Measurements from ENCODE around the gene WWTR1. TPM values are rescaled to one million over a fixed set of nuclear protein-coding genes. Genes with fewer than 3 reads are reported as not detected.
A peak's percentile ranks its signal among the peaks of the same experiment; 100 is the strongest.

WWTR1 gene
- total RNA-seq, 1 experiment from 2014 or later: 49.1 TPM

GRCh38 chr3:149663966-149664365, 6.1 kb upstream of the WWTR1 start:
- Histone ChIP-seq H3K4me3 (no peak overlapping the region), H3K4me1 (peaks cover 2% of the 10 kb centered on the region; the same call in 1 of the 2 replicates), H3K9me3 (replicated peaks) (no peaks in the 10 kb centered on the region), H3K27ac (no peak overlapping the region), H3K36me3 (no peaks in the 10 kb centered on the region), H3K27me3 (no peaks in the 10 kb centered on the region)
- no peak for DNase-seq

GRCh38 chr3:149662240-149662887, 4.5 kb upstream of the WWTR1 start:
- DNase-seq: no peak
- H3K27ac ChIP-seq: no peak overlapping the region
- no peak overlapping the region for H3K4me3 ChIP-seq
- no peaks in the 10 kb centered on the region for H3K9me3 ChIP-seq (replicated peaks)
- no peaks in the 10 kb centered on the region for H3K36me3 ChIP-seq
- H3K27me3 ChIP-seq: no peaks in the 10 kb centered on the region
- peaks cover 2% of the 10 kb centered on the region; the same call in 1 of the 2 replicates for H3K4me1 ChIP-seq

- Histone ChIP-seq H3K4me1 (peaks cover 8% of the 10 kb centered on the region), H3K27me3 (no peaks in the 10 kb centered on the region), H3K36me3 (0 out of 2 replicates have a peak, but pooled peaks cover 5% of the 10 kb centered on the region), H3K27ac (no peak overlapping the region), H3K4me3 (no peak overlapping the region), H3K9me3 (replicated peaks) (no peaks in the 10 kb centered on the region)
- no peak for DNase-seq
These were observed 2.6 kb upstream of the WWTR1 start for GRCh38 chr3:149660462-149660861.

GRCh38 chr3:149658744-149659497, 1.1 kb upstream of the WWTR1 start:
- Histone ChIP-seq H3K27me3 (no peaks in the 10 kb centered on the region), H3K4me3 (peak overlapping the region; percentile 71), H3K36me3 (peaks cover 10% of the 10 kb centered on the region; the same call in 1 of the 2 replicates), H3K4me1 (peaks cover 10% of the 10 kb centered on the region), H3K9me3 (replicated peaks) (no peaks in the 10 kb centered on the region), H3K27ac (peak overlapping the region; percentile 93)
- peak; percentile 75 to 81 for DNase-seq

GRCh38 chr3:149657321-149657925, 402 bp downstream of the WWTR1 start:
- Histone ChIP-seq H3K27me3 (no peaks in the 10 kb centered on the region), H3K27ac (peak overlapping the region; percentile 93), H3K36me3 (peaks cover 21% of the 10 kb centered on the region), H3K4me3 (peak overlapping the region; percentile 71), H3K9me3 (replicated peaks) (no peaks in the 10 kb centered on the region), H3K4me1 (peaks cover 10% of the 10 kb centered on the region)
- DNase-seq: no peak

GRCh38 chr3:149655826-149656574, 1.8 kb downstream of the WWTR1 start:
- Histone ChIP-seq H3K27ac (peak overlapping the region; percentile 93), H3K27me3 (no peaks in the 10 kb centered on the region), H3K36me3 (peaks cover 30% of the 10 kb centered on the region), H3K9me3 (replicated peaks) (no peaks in the 10 kb centered on the region), H3K4me3 (peak overlapping the region; percentile 71), H3K4me1 (peaks cover 10% of the 10 kb centered on the region)
- peak in 1 of 2 experiments; percentile 38 for DNase-seq

GRCh38 chr3:149654188-149654601, 3.6 kb downstream of the WWTR1 start:
- H3K27me3 ChIP-seq: no peaks in the 10 kb centered on the region
- peak in 1 of 2 experiments; percentile 20 for DNase-seq
- H3K9me3 ChIP-seq (replicated peaks): no peaks in the 10 kb centered on the region
- H3K27ac ChIP-seq: no peak overlapping the region
- no peak overlapping the region for H3K4me3 ChIP-seq
- H3K36me3 ChIP-seq: peaks cover 44% of the 10 kb centered on the region
- peaks cover 8% of the 10 kb centered on the region for H3K4me1 ChIP-seq

- no peak for DNase-seq
- Histone ChIP-seq H3K27me3 (no peaks in the 10 kb centered on the region), H3K4me3 (no peak overlapping the region), H3K4me1 (peaks cover 8% of the 10 kb centered on the region), H3K36me3 (peaks cover 49% of the 10 kb centered on the region), H3K9me3 (replicated peaks) (no peaks in the 10 kb centered on the region), H3K27ac (no peak overlapping the region)
These were observed 4.3 kb downstream of the WWTR1 start for GRCh38 chr3:149653564-149653963.

- no peak for DNase-seq
- H3K27me3 ChIP-seq: no peaks in the 10 kb centered on the region
- no peak overlapping the region for H3K4me3 ChIP-seq
- no peak overlapping the region for H3K27ac ChIP-seq
- peaks cover 53% of the 10 kb centered on the region for H3K36me3 ChIP-seq
- no peaks in the 10 kb centered on the region for H3K9me3 ChIP-seq (replicated peaks)
- H3K4me1 ChIP-seq: peaks cover 8% of the 10 kb centered on the region
These were observed 4.7 kb downstream of the WWTR1 start for GRCh38 chr3:149653136-149653535.

GRCh38 chr3:149650828-149651227, 7.0 kb downstream of the WWTR1 start:
- Histone ChIP-seq H3K4me1 (peaks cover 5% of the 10 kb centered on the region), H3K27me3 (no peaks in the 10 kb centered on the region), H3K27ac (no peak overlapping the region), H3K36me3 (peaks cover 72% of the 10 kb centered on the region), H3K4me3 (no peak overlapping the region), H3K9me3 (replicated peaks) (no peaks in the 10 kb centered on the region)
- no peak for DNase-seq

GRCh38 chr3:149648525-149648924, 9.3 kb downstream of the WWTR1 start:
- DNase-seq: no peak
- H3K4me1 ChIP-seq: no peaks in the 10 kb centered on the region
- peaks cover 74% of the 10 kb centered on the region for H3K36me3 ChIP-seq
- H3K9me3 ChIP-seq (replicated peaks): no peaks in the 10 kb centered on the region
- no peak overlapping the region for H3K4me3 ChIP-seq
- H3K27me3 ChIP-seq: no peaks in the 10 kb centered on the region
- H3K27ac ChIP-seq: no peak overlapping the region

GRCh38 chr3:149647812-149648211, 10.0 kb downstream of the WWTR1 start:
- Histone ChIP-seq H3K27ac (no peak overlapping the region), H3K27me3 (no peaks in the 10 kb centered on the region), H3K9me3 (replicated peaks) (no peaks in the 10 kb centered on the region), H3K36me3 (peaks cover 73% of the 10 kb centered on the region), H3K4me3 (no peak overlapping the region), H3K4me1 (no peaks in the 10 kb centered on the region)
- DNase-seq: no peak

GRCh38 chr3:149647285-149647684, 10.5 kb downstream of the WWTR1 start:
- H3K36me3 ChIP-seq: peaks cover 72% of the 10 kb centered on the region
- H3K27me3 ChIP-seq: no peaks in the 10 kb centered on the region

GRCh38 chr3:149646181-149646766, 11.6 kb downstream of the WWTR1 start:
- H3K27ac ChIP-seq: no peak overlapping the region
- H3K4me3 ChIP-seq: no peak overlapping the region
- H3K4me1 ChIP-seq: peaks cover 5% of the 10 kb centered on the region; the same call in 1 of the 2 replicates
- no peak for DNase-seq
- H3K9me3 ChIP-seq (replicated peaks): no peaks in the 10 kb centered on the region
- no peaks in the 10 kb centered on the region for H3K27me3 ChIP-seq
- H3K36me3 ChIP-seq: peaks cover 65% of the 10 kb centered on the region

More at GRCh38 chr3:149647285-149647684, 10.5 kb downstream of the WWTR1 start:
- Histone ChIP-seq H3K27ac (no peak overlapping the region), H3K9me3 (replicated peaks) (no peaks in the 10 kb centered on the region), H3K4me3 (no peak overlapping the region), H3K4me1 (no peaks in the 10 kb centered on the region)
- DNase-seq: no peak
